Posterior cingulate gyrus (tissue), 11 donors: ENCODE data around the gene ST3GAL5.
"Not testable (repeated sequence)": the region's sequence is repeated elsewhere in the genome, so short reads cannot be mapped to it uniquely, and the experiment has no call there.

Experiments
- DNase-seq, 10 donors: peaks; one replicate each; pipeline versions ENCODE4 v3.0.0 to v3.0.0-alpha.2; 2020 to 2021; ENCODE audit warnings: mixed read lengths in 3 of 10
- intact Hi-C: fragments of 100-400 bp; cut with DNase I; formaldehyde crosslinking; loops from one replicate; pipeline ENCODE4 v1.15.1; 2023

ST3GAL5 gene

DNA sequence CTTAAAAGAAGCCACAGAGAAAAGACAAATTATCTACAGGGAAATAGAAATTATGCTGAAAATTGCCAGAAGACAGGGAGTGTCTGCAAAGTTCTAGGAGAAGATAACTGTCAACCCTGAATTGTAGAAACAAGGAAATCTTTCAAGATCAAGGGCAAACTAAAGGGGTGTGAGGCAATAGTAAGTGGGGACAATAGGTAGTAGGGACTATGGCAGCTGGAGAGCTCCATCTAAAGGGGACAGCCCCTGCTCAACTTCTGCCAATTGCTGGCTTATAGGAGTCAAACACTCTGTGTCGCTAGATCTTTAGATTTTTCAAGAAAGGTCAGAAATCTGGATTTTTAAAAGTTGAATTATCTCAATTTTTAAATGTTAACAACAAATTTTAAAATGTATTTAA, 10.1 kb upstream of the ST3GAL5 start:
- no peak for DNase-seq
- intact Hi-C loops, result no loop called here

- intact Hi-C loops, result loop anchor here (5.0 kb wide), 1 partner anchor 128 kb away; no protein-coding TSS in a partner anchor
These were observed 5.9 kb upstream of the ST3GAL5 start for GRCh38 chr2:85894554-85895278.

DNA sequence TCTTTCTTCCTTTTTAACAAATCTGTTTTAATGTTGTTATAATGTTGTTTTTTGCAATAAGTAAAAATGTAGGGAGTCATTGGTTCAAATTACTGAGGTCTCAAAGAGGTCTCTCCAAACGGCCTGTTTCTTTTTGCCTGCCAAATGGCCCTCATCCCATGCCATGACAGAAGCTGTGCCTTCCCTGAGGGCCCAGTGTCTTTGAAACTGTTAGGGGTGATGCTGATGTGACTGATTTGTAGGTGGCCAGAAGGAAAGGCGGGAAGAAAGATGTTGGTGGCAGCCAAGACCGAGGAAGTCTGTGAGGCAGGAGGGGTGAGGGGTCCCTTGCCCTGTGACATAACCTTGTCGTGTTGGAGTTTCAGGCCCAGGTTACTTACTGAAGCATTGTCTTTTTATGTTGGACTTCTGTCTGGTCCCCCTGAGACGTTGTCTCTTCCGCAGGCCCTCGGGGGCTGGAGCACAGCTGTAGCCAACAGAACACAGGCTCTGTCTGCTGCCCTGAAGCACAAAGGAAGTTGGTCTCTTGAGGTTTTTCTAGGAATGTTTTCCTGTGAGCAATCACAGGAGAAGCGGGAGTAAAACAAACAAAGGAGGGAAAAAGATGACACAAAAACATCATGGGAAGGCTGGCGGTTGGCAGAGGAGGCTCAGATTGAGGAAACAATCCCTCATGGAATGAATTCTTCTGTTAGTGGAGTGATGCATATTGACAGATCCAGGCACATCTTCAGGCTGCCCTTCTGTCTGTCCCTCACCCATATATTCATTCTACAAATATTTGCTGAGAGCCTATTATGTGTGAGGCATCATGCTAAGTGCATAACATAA, 4.9 kb upstream of the ST3GAL5 start:
- no peak for DNase-seq
- intact Hi-C loops, result loop anchor here (5.0 kb wide), 1 partner anchor 129 kb away; no protein-coding TSS in a partner anchor

More at GRCh38 chr2:85894554-85895278, 5.9 kb upstream of the ST3GAL5 start:
- not testable (repeated sequence) for DNase-seq

GRCh38 chr2:85892216-85892944, 3.6 kb upstream of the ST3GAL5 start:
- no peak for DNase-seq
- intact Hi-C loops, result loop anchor here (5.0 kb wide), 1 partner anchor 130 kb away; no protein-coding TSS in a partner anchor

GRCh38 chr2:85890522-85891176, 1.9 kb upstream of the ST3GAL5 start:
- DNase-seq, result no peak
- intact Hi-C loops, result loop anchor here (5.0 kb wide), 1 partner anchor 132 kb away; no protein-coding TSS in a partner anchor

- DNase-seq, result peak in 3 of 10 donors; percentile 47 to 84 (median 50)
- intact Hi-C loops, result loop anchor here (2.0 to 5.0 kb wide), 3 partner anchors 62 to 147 kb away; no protein-coding TSS in a partner anchor
These were observed 964 bp upstream of the ST3GAL5 start for GRCh38 chr2:85889627-85890281.

GRCh38 chr2:85888020-85888683, 638 bp downstream of the ST3GAL5 start:
- intact Hi-C loops, result loop anchor here (2.0 to 5.0 kb wide), 2 partner anchors 61 to 149 kb away; no protein-coding TSS in a partner anchor
- peak in 8 of 10 donors; percentile 21 to 85 (median 42) for DNase-seq

GRCh38 chr2:85887566-85888019, 1.2 kb downstream of the ST3GAL5 start:
- intact Hi-C loops, result loop anchor here (1.0 to 5.0 kb wide), 3 partner anchors 60 to 191 kb away; no protein-coding TSS in a partner anchor
- peak; percentile 53 to 96 (median 78) for DNase-seq

GRCh38 chr2:85886590-85886989, 2.2 kb downstream of the ST3GAL5 start:
- DNase-seq, result peak in 8 of 10 donors; percentile 47 to 94 (median 74)
- intact Hi-C loops, result loop anchor here (5.0 kb wide), 1 partner anchor 59 kb away; no protein-coding TSS in a partner anchor

- intact Hi-C loops, result loop anchor here (5.0 kb wide), 1 partner anchor 59 kb away; no protein-coding TSS in a partner anchor
- no peak for DNase-seq
These were observed 2.6 kb downstream of the ST3GAL5 start for GRCh38 chr2:85886141-85886540.

- intact Hi-C loops, result not testable (repeated sequence)
These were observed 7.0 kb downstream of the ST3GAL5 start for GRCh38 chr2:85881781-85882180.

GRCh38 chr2:85880716-85881328, 8.0 kb downstream of the ST3GAL5 start:
- DNase-seq, intact Hi-C loops: not testable (repeated sequence)

More at GRCh38 chr2:85881781-85882180, 7.0 kb downstream of the ST3GAL5 start:
- DNase-seq, result not testable (repeated sequence)

DNA sequence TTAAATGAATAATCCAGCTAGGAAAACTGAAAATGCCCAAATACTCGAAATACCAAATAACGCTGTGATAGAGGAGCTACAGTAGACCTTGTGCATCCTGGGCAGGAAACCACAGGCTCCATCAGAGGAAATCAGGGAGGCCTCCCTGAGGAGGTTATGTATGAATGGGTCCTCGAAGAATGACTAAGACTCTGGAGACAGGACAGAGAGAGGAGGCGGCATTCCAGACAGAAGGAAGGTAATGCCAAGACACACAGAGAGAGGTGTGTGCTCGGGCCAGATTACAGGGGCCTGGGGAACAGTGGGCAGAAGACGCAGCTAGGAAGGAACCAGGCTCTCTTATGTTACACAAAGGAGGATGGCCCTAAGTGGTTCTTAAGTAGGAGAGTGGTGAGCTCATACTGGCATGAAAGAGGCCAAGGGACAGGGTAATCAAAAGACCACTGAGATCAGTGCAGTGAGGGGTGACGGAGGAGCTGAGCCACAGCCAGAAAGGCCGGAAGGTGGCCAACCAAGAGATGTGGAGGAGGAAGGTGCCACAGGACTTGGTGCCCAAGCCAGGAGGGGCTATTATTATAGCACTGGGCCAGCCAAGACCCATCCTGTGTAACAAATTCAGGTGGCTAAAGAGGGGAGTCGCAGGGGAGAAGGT, 9.9 kb downstream of the ST3GAL5 start:
- DNase-seq, result no peak
- intact Hi-C loops, result no loop called here

GRCh38 chr2:85875350-85876050, 13.3 kb downstream of the ST3GAL5 start:
- DNase-seq, result no peak

GRCh38 chr2:85873679-85874078, 15.1 kb downstream of the ST3GAL5 start:
- intact Hi-C loops, result no loop called here
- no peak for DNase-seq

More at GRCh38 chr2:85875350-85876050, 13.3 kb downstream of the ST3GAL5 start:
- intact Hi-C loops, result no loop called here

DNA sequence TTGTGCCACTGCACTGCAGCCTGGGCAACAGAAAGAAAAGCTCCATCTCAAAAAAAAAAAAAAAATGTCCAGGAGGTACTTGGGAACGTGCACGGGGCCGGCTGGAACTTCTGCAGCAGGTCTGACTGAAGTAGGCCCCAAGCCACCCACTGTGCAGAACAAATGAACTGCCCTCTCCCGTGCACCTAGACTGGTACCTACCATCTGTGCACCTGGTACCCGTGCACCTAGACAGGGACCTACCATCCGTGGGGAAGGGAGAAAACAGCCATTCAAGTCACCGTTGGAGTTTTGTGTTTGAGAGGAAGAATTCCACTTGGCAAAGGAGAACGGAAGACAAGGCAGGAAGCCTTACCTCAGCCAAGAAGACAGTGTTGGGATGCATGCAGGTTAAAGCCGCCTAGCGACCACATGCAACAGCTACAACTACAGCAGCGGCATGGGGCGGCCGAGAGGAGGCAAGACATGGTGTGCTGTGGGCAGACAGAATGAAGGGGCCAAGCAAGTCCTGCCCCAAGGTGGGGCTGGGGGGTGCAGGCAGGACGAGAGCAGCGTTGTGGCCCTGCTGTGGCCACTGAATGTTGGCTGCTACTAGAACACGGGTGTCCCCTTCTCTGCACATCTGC, 16.1 kb downstream of the ST3GAL5 start:
- intact Hi-C loops, result no loop called here
- DNase-seq, result no peak
